ENCODE results near the gene FOXF1. TPM values are rescaled to one million over a fixed set of nuclear protein-coding genes. Genes with fewer than 3 reads are reported as not detected.

The FOXF1 gene
- total and polyA plus RNA-seq, 12 donors = 0.08 to 0.38 (median 0.22) TPM; not detected in 2

DNA sequence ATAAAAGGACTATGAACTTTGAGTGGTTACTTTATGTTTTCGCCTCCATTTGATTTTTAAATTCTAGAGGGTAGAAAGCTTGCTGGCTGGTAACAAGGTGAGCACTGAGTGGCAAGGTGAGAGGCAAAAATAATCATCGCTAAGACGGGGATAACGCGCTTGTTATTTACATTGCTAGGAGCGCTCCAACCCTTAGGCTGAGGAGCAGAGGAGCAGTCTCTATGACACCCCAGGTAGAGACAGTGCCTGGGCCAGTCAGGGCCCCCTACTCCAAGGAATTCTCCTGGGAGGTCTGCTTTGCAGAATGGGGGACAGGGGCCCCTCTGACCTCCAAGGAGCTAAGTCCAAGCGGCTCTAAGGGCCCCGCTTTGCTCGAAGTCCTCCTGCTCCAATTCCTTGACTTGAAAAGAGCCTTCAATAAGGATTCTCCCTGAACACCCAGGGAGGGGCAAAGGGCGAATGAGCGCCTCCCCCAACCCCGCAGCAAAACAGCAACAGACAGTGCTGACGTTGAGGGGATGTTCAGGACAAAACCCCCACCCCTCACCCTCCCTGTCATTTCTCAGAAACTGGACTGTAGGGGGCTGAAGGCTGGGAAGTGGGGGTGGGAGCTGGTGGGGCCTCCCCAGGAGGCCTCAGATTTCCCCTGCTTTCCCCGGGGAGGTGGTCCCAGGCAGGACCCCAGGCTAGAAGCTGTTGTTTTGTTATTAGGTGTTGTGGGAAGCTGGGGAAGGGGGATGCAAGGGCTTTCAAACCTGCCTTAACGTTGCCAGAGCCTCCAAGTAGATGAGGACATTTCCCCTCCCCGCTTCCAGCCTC, 10.2 kb upstream of the FOXF1 start:
- Histone ChIP-seq H3K4me1 (peaks cover 4 to 32% (median 14%) of the 10 kb centered on the region in 9 donors), H3K27ac (no peak overlapping the region)
- no peak for ATAC-seq

DNA sequence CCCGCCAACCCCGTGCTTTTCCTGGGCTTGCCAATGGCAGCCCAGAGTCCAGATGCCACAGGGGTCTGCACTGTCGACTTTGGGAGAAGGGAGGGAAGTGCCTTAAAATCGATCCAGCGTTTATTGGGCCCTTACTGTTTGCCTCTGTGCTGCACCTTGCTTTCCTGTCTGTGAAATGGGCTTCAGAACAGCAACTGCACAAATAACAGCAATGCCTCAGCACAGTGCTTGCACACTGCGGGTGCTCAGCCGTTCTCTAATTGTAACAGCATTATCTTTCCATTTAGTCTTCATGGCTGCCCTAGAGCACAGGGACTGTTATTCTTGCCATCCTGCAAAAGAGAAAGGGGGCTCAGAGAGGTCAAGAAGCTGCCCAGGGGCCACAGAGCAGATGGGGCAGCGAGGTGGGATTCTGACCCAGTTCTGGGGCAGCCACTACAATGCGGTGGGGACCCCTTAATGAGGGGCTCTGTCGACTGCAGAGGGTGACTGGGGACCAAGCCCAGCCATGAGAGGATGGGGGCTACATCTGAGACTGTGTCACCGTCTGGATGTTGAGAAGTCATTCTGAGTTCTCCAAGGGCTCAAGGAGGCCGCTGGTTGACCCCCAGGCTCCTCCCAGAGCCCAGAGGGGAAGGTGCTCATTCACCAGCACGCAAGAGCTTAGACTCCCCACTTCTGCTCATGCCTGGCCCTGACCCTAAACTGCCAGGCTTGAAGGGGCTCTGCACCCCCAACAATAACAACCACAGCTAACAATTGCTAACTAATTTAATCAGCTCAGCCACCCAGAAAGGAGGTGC, 9.4 kb upstream of the FOXF1 start:
- H3K27ac ChIP-seq = no peak overlapping the region
- peaks cover 4 to 38% (median 17%) of the 10 kb centered on the region in 9 donors for H3K4me1 ChIP-seq
- no peak overlapping the region for H3K4me3 ChIP-seq
- intact Hi-C loops (cut with DNase I) = no loop called here
- no peaks in the 10 kb centered on the region for H3K9me3 ChIP-seq
- H3K27me3 ChIP-seq = peaks cover 80 to 100% (median 100%) of the 10 kb centered on the region in 7 donors
- 2 to 5% methylated on average over 13 of the region's 13 CpGs for WGBS, 2 donors
- TF ChIP-seq CTCF (IDR thresholded peaks at IDR 0.05) = no peak
- no peaks in the 10 kb centered on the region for H3K36me3 ChIP-seq
- ATAC-seq (peak in 1 of 8 donors; percentile 36), DNase-seq (no peak)

More for the DNA sequence above, 10.2 kb upstream of the FOXF1 start:
- H3K4me3 ChIP-seq = no peak overlapping the region
- no peak for DNase-seq
- intact Hi-C loops (cut with DNase I) = no loop called here
- H3K9me3 ChIP-seq = no peaks in the 10 kb centered on the region
- TF ChIP-seq CTCF (IDR thresholded peaks at IDR 0.05) = no peak
- WGBS, 2 donors = 7 to 9% methylated on average over 16 of the region's 16 CpGs
- peaks cover 82 to 100% (median 100%) of the 10 kb centered on the region in 7 donors for H3K27me3 ChIP-seq
- H3K36me3 ChIP-seq = no peaks in the 10 kb centered on the region

- H3K27ac ChIP-seq = no peak overlapping the region
- DNase-seq (no peak), ATAC-seq (no peak)
- H3K9me3 ChIP-seq = no peaks in the 10 kb centered on the region
- intact Hi-C loops (cut with DNase I) = no loop called here
- H3K27me3 ChIP-seq = peaks cover 82 to 100% (median 100%) of the 10 kb centered on the region in 7 donors
- no peak overlapping the region for H3K4me3 ChIP-seq
- H3K36me3 ChIP-seq = no peaks in the 10 kb centered on the region
- no peak for TF ChIP-seq CTCF (IDR thresholded peaks at IDR 0.05)
- 7 to 8% methylated on average over 19 of the region's 19 CpGs for WGBS, 2 donors
- peaks cover 4 to 32% (median 15%) of the 10 kb centered on the region in 9 donors for H3K4me1 ChIP-seq
These were observed 8.1 kb upstream of the FOXF1 start for GRCh38 chr16:86501989-86502855.
